Heart left ventricle (tissue), 13 donors: ENCODE results near the gene FSTL5.

Source experiments
- CTCF ChIP-seq, 12 donors: fragments of 200-600 bp; sonication (generic) in 4 of 12; IDR thresholded peaks; one replicate each; pipeline versions ENCODE4 v1.5.0 to v1.8.0; 2018 to 2022; ENCODE audit warnings: antibody characterized with exemption in 12 of 12, mild to moderate bottlenecking in 5 of 12
- POLR2A ChIP-seq, 2 donors: fragments of 450-650 bp; IDR thresholded peaks; one replicate each; pipeline ENCODE4 v1.6.1; 2017; ENCODE audit warnings: antibody characterized with exemption in 2 of 2, mild to moderate bottlenecking in 2 of 2, moderate library complexity in 2 of 2
- donor health status: ischemic (EF 13 %, LVEDD 7.1; RV severe dilation, severe dysfunction).
- donor health status: DM: no; HTN: yes; CAD: no.
- donor health status: DM: no; HTN: no; CAD: no.
- donor health status: ischemic (EF 25% LVEDD 6.9; RV normal size, moderate dysfunction).
- donor health status: ischemic (EF 25% LVEDD 5.7; RV mildly dilated, moderate dysfunction).
- donor health status: ischemic (EF 35%, LVEDD 5.7; RV mildly dilated, moderate dysfunction).
- donor health status: nonischemic (EF 11% LVEDD 7.7; RV severe dilation, severe dysfunction).
- donor health status: DM: yes; HTN: yes; CAD: no.
- donor health status: PGD.
- donor health status: ischemic (EF 29% LVEDD 5.4; RV normal size, mild dysfunction).
- donor health status: nonischemic (EF 23%, LVEDD 6.1; RV moderate dilation, normal function).

GRCh38 chr4:161929956-161930355 lies 233.8 kb downstream of the FSTL5 start:
- no peak for TF ChIP-seq CTCF (IDR thresholded peaks at IDR 0.05)
- no peak for TF ChIP-seq POLR2A (IDR thresholded peaks at IDR 0.05)
